ENCODE results near the gene CHD2. TPM values are rescaled to one million over a fixed set of nuclear protein-coding genes. Genes with fewer than 3 reads are reported as not detected.

Gene CHD2
- polyA plus RNA-seq, 2 of the 4 experiments (the other 2 are of a cell fraction): 29.5 to 68.2 TPM

DNA sequence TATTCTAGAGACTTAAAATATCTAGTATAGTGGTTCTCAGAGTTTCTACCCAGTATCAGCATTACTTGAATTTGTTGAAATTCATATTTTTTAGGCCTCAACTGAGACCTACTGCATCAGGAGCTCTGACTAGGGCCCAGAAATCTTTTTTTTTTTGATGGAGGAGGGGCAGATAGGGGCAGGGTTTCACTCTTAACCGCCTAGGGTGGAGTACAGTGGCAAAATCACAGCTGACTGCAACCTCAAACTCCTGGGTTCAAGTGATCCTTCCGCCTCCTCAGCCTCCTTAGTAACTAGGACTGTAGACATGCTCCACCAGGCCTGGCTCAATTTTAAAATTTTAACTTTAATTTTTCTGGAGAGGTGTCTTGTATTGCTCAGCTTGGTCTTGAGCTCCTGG, 36.6 kb downstream of the CHD2 start (continued):
- TF ChIP-seq ZC3H11A (IDR thresholded peaks at IDR 0.05) (no peak), POLR2A (IDR thresholded peaks at IDR 0.05; ENCODE audit: low read length) (no peak), POLR2AphosphoS2 (conservative IDR thresholded peaks at IDR 0.05; ENCODE audit: low read length) (no peak), HES2 (IDR thresholded peaks at IDR 0.05) (no peak), ZNF302 (CRISPR knock-in tag; IDR thresholded peaks at IDR 0.05) (no peak), MAX (IDR thresholded peaks at IDR 0.05) (no peak)

DNA sequence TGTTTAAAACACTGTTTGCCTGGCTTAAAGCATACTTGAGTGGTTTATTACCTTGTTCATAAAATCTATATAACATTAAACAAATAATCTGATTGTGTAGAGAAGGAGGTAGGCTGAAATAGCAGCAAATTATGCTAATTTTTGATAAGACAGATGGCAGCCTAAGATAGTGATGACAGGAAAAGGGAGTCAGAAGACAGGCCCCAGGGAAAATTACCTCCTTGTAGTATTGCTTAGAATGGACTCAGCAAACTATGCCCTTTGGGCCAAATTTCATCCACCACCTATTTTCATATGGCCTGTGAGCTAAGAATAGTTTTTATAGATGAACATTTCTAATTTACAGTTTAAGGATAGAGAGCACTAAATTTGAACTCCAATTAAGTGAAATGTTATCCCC, 37.8 kb downstream of the CHD2 start:
- CTCF ChIA-PET: interaction anchor here (1.0 to 3.6 kb wide), 5 partner anchors 13 to 141 kb away, joined by 3 to 18 read pairs (median 9); no protein-coding TSS in a partner anchor
- no peak overlapping the region for H3K27ac ChIP-seq

GRCh38 chr15:92938387-92938786, 38.3 kb downstream of the CHD2 start:
- no peaks in the 10 kb centered on the region for H3K4me1 ChIP-seq
- POLR2A ChIA-PET: no interaction called here
- H3K4me2 ChIP-seq: no peak overlapping the region
- no peak overlapping the region for H3K27ac ChIP-seq
- DNase-seq (ENCODE audit: low read depth in 1 of 2, low spot score in 1 of 2): no peak
- peak in 1 of 2 experiments; percentile 54; a peak in 3 of 6 replicates for ATAC-seq
- no peaks in the 10 kb centered on the region for H3K9me3 ChIP-seq
- FAIRE-seq: peak; percentile 51
- CTCF ChIA-PET: interaction anchor here (1.0 to 3.6 kb wide), 5 partner anchors 14 to 142 kb away, joined by 3 to 18 read pairs (median 9); no protein-coding TSS in a partner anchor
- H3K4me3 ChIP-seq: no peak overlapping the region
- 94% methylated on average over 2 of the region's 2 CpGs for WGBS (ENCODE audit: missing lambda C conversion rate)
- TF ChIP-seq RFX5 (IDR thresholded peaks at IDR 0.05) (no peak), FOSL2 (IDR thresholded peaks at IDR 0.05) (no peak), FOSL2 (CRISPR knock-in tag; IDR thresholded peaks at IDR 0.05) (no peak), JUNB (IDR thresholded peaks at IDR 0.05) (no peak), ZC3H11A (IDR thresholded peaks at IDR 0.05) (no peak), NR3C1 (IDR thresholded peaks at IDR 0.05) (no peak), CHD4 (IDR thresholded peaks at IDR 0.05; ENCODE audit: borderline replicate concordance) (no peak), E2F6 (IDR thresholded peaks at IDR 0.05; ENCODE audit: borderline replicate concordance, low read depth) (no peak), CBX8 (IDR thresholded peaks at IDR 0.05) (no peak), BCL3 (IDR thresholded peaks at IDR 0.05) (no peak), HOXB5 (CRISPR knock-in tag; IDR thresholded peaks at IDR 0.05) (no peak), NPAS2 (CRISPR knock-in tag; IDR thresholded peaks at IDR 0.05; ENCODE audit: borderline replicate concordance) (no peak), MYC (IDR thresholded peaks at IDR 0.05; ENCODE audit: borderline replicate concordance, low read length) (no peak), USF2 (IDR thresholded peaks at IDR 0.05) (no peak), ZSCAN20 (CRISPR knock-in tag; IDR thresholded peaks at IDR 0.05) (no peak), HEYL (CRISPR knock-in tag; IDR thresholded peaks at IDR 0.05) (no peak)

More for the DNA sequence above, 37.8 kb downstream of the CHD2 start:
- no peak for FAIRE-seq
- POLR2A ChIA-PET: no interaction called here
- no peak overlapping the region for H3K4me2 ChIP-seq
- ATAC-seq: no peak
- TF ChIP-seq FOXS1 (CRISPR knock-in tag; IDR thresholded peaks at IDR 0.05): no peak
- no peak for TF ChIP-seq E2F6 (IDR thresholded peaks at IDR 0.05; ENCODE audit: borderline replicate concordance, low read depth)
- no peak for TF ChIP-seq RCOR1 (IDR thresholded peaks at IDR 0.05; ENCODE audit: low read depth, low read length)
- TF ChIP-seq HMGXB4 (CRISPR knock-in tag; IDR thresholded peaks at IDR 0.05; ENCODE audit: borderline replicate concordance): no peak
- TF ChIP-seq BCL3 (IDR thresholded peaks at IDR 0.05): no peak
- TF ChIP-seq KDM5A (IDR thresholded peaks at IDR 0.05): no peak
- no peaks in the 10 kb centered on the region for H3K4me1 ChIP-seq
- H3K4me3 ChIP-seq: no peak overlapping the region
- no peak for DNase-seq (ENCODE audit: low read depth in 1 of 2, low spot score in 1 of 2)
- no peaks in the 10 kb centered on the region for H3K9me3 ChIP-seq

Measured in A549 (cell line).